Chondrocyte (in vitro differentiated cells): ENCODE measurements around the gene SERGEF. TPM values are rescaled to one million over a fixed set of nuclear protein-coding genes. Genes with fewer than 3 reads are reported as not detected.

Experiments
- DNase-seq: peaks from one replicate; pipeline ENCODE4 v3.0.0; 2021; ENCODE audit warnings: mixed read lengths, low spot score
- H3K27ac Mint-ChIP-seq: one replicate; pipeline ENCODE4 v1.8.0; 2021; ENCODE audit warnings: mild to moderate bottlenecking, moderate library complexity, mixed read lengths; ENCODE audit not compliant: unreplicated experiment
- H3K27me3 Mint-ChIP-seq: 2 replicates; pipeline ENCODE4 v1.8.0; 2021; ENCODE audit warnings: low read depth, mixed read lengths
- H3K36me3 Mint-ChIP-seq: 2 replicates; pipeline ENCODE4 v1.8.0; 2021; ENCODE audit warnings: low read depth, mixed read lengths
- H3K4me1 Mint-ChIP-seq: 2 replicates; pipeline ENCODE4 v1.8.0; 2021; ENCODE audit warnings: low read depth, mild to moderate bottlenecking, mixed read lengths
- H3K4me3 Mint-ChIP-seq: one replicate; pipeline ENCODE4 v1.8.0; 2021; ENCODE audit warnings: mild to moderate bottlenecking, moderate library complexity, mixed read lengths; ENCODE audit not compliant: unreplicated experiment
- H3K9me3 Mint-ChIP-seq: 2 replicates; pipeline ENCODE4 v1.8.0; 2021; ENCODE audit warnings: low read depth, mixed read lengths
- total RNA-seq: library from RNA; stranded (reverse); gene quantifications from 3 replicates; pipeline ENCODE4 v1.2.1, GENCODE V29; 2021
- TF ChIP-seq, protein P1 (sequence below): fragments of 200-600 bp; sonication (generic); IDR thresholded peaks from 2 replicates; pipeline ENCODE4 v1.5.0; 2021; ENCODE audit warnings: antibody characterized with exemption, mild to moderate bottlenecking, moderate library complexity

Gene SERGEF
- total RNA-seq, 1 donor from 2014 or later = 37.6 TPM

GRCh38 chr11:17769218-17769617 is 243.6 kb downstream of the SERGEF start:
- Mint-ChIP-seq H3K27me3 (peaks cover 8% of the 10 kb centered on the region), H3K4me1 (no peaks in the 10 kb centered on the region), H3K9me3 (no peaks in the 10 kb centered on the region), H3K27ac (no peak overlapping the region), H3K36me3 (no peaks in the 10 kb centered on the region), H3K4me3 (no peak overlapping the region)
- no peak for DNase-seq
- TF ChIP-seq, protein P1, sequence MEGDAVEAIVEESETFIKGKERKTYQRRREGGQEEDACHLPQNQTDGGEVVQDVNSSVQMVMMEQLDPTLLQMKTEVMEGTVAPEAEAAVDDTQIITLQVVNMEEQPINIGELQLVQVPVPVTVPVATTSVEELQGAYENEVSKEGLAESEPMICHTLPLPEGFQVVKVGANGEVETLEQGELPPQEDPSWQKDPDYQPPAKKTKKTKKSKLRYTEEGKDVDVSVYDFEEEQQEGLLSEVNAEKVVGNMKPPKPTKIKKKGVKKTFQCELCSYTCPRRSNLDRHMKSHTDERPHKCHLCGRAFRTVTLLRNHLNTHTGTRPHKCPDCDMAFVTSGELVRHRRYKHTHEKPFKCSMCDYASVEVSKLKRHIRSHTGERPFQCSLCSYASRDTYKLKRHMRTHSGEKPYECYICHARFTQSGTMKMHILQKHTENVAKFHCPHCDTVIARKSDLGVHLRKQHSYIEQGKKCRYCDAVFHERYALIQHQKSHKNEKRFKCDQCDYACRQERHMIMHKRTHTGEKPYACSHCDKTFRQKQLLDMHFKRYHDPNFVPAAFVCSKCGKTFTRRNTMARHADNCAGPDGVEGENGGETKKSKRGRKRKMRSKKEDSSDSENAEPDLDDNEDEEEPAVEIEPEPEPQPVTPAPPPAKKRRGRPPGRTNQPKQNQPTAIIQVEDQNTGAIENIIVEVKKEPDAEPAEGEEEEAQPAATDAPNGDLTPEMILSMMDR = no peak

- Mint-ChIP-seq H3K27me3 (peaks cover 8% of the 10 kb centered on the region), H3K27ac (no peak overlapping the region), H3K4me3 (no peak overlapping the region), H3K4me1 (no peaks in the 10 kb centered on the region), H3K36me3 (no peaks in the 10 kb centered on the region), H3K9me3 (no peaks in the 10 kb centered on the region)
- TF ChIP-seq, protein P1 = no peak
- DNase-seq = peak; percentile 69
These were observed 244.3 kb downstream of the SERGEF start for GRCh38 chr11:17768547-17768946.

GRCh38 chr11:17767914-17768313 is 244.9 kb downstream of the SERGEF start:
- H3K36me3 Mint-ChIP-seq = no peaks in the 10 kb centered on the region
- H3K27ac Mint-ChIP-seq = no peak overlapping the region
- no peaks in the 10 kb centered on the region for H3K4me1 Mint-ChIP-seq
- peak; percentile 52 for DNase-seq
- TF ChIP-seq, protein P1 = no peak
- H3K27me3 Mint-ChIP-seq = peaks cover 8% of the 10 kb centered on the region
- H3K4me3 Mint-ChIP-seq = no peak overlapping the region
- H3K9me3 Mint-ChIP-seq = no peaks in the 10 kb centered on the region

- peak; percentile 44 for DNase-seq
- Mint-ChIP-seq H3K27ac (no peak overlapping the region), H3K9me3 (no peaks in the 10 kb centered on the region), H3K4me3 (no peak overlapping the region), H3K36me3 (no peaks in the 10 kb centered on the region), H3K4me1 (no peaks in the 10 kb centered on the region), H3K27me3 (peaks cover 10% of the 10 kb centered on the region)
- TF ChIP-seq, protein P1 = no peak
These were observed 245.5 kb downstream of the SERGEF start for GRCh38 chr11:17767301-17767885.

GRCh38 chr11:17766590-17766989 is 246.3 kb downstream of the SERGEF start:
- no peaks in the 10 kb centered on the region for H3K9me3 Mint-ChIP-seq
- TF ChIP-seq, protein P1 = peak; percentile 35
- peak; percentile 21 for DNase-seq
- no peak overlapping the region for H3K4me3 Mint-ChIP-seq
- no peaks in the 10 kb centered on the region for H3K4me1 Mint-ChIP-seq
- H3K36me3 Mint-ChIP-seq = no peaks in the 10 kb centered on the region
- peaks cover 15% of the 10 kb centered on the region for H3K27me3 Mint-ChIP-seq
- H3K27ac Mint-ChIP-seq = no peak overlapping the region
